GM12878 (cell line): ENCODE measurements around the gene HNRNPH3. TPM values are rescaled to one million over a fixed set of nuclear protein-coding genes. Genes with fewer than 3 reads are reported as not detected.

Experiments used
- ATAC-seq: fragments of 200-7000 bp; cut with Tn5 transposase; 3 replicates; pipeline ENCODE4 v1.9.1; 2020; ENCODE audit warnings: mild to moderate bottlenecking, moderate library complexity
- BruUV-seq: library from RNA; stranded (reverse); fragments of 400-500 nt; replicated peaks from 2 replicates; lab custom pipeline; 2021; lab: Mats Ljungman, UMichigan
- CTCF ChIA-PET: fragments of 300-600 bp; sonication (Branson Sonifier 250); formaldehyde crosslinking; extraction: SDS; loops from one replicate; lab custom pipeline; 2021; ENCODE audit warnings: inconsistent platforms; lab: Yijun Ruan, JAX
- POLR2A ChIA-PET: fragments of 350-600 bp; formaldehyde crosslinking; extraction: SDS; loops from one replicate; lab custom pipeline; 2021; ENCODE audit warnings: inconsistent platforms; lab: Charles Lee
- RAD21 ChIA-PET: fragments of 300-600 bp; sonication (Branson Sonifier 250); formaldehyde crosslinking; loops from one replicate; lab custom pipeline; 2023; ENCODE audit warnings: antibody characterized with exemption; ENCODE audit not compliant: unreplicated experiment; lab: Charles Lee
- SMC1A ChIA-PET: fragments of 300-600 bp; sonication (Branson Sonifier 250); formaldehyde crosslinking; loops from one replicate; lab custom pipeline; 2023; ENCODE audit not compliant: unreplicated experiment, uncharacterized antibody; lab: Charles Lee
- DNase-seq: peaks from one replicate; pipeline ENCODE4 v3.0.0-alpha.2; 2011; ENCODE audit warnings: low read depth, low spot score
- FAIRE-seq: peaks from 3 replicates; lab custom pipeline; 2011; peaks lifted over from hg19 to GRCh38; lab: Jason Lieb, UNC
- H2AFZ ChIP-seq: 2 replicates; pipeline ENCODE4 v1.6.0; 2011; ENCODE audit warnings: low read depth, low read length, control low read depth; ENCODE audit not compliant: control insufficient read depth
- H3K27ac ChIP-seq: 2 replicates; pipeline ENCODE4 v1.5.1; 2011; ENCODE audit warnings: control low read depth; ENCODE audit not compliant: control insufficient read depth, insufficient read depth
- H3K27me3 ChIP-seq, 2 experiments: replicated peaks in 1 of 2; 2 replicates each; pipeline versions ENCODE4 v1.6.0 to v1.6.1; 2011; ENCODE audit warnings: low read length in 1 of 2; ENCODE audit not compliant: control insufficient read depth in 2 of 2, insufficient read depth in 2 of 2
- H3K36me3 ChIP-seq, 2 experiments: 2 replicates each; pipeline ENCODE4 v1.5.1; 2011; ENCODE audit warnings: low read length in 1 of 2; ENCODE audit not compliant: control insufficient read depth in 2 of 2, insufficient read depth in 2 of 2
- H3K4me1 ChIP-seq: 2 replicates; pipeline ENCODE4 v1.6.1; 2011; ENCODE audit warnings: mild to moderate bottlenecking, low read length, moderate library complexity, mixed read lengths; ENCODE audit not compliant: control insufficient read depth, insufficient read depth
- H3K4me2 ChIP-seq: 2 replicates; pipeline ENCODE4 v1.6.0; 2011; ENCODE audit warnings: control low read depth; ENCODE audit not compliant: control insufficient read depth, insufficient read depth
- H3K4me3 ChIP-seq: fragments of 200-600 bp; sonication (generic); 2 replicates; pipeline ENCODE4 v1.5.1; 2016
- H3K79me2 ChIP-seq: 2 replicates; pipeline ENCODE4 v1.6.0; 2011; ENCODE audit warnings: low read length; ENCODE audit not compliant: control insufficient read depth, insufficient read depth
- H3K9ac ChIP-seq: 2 replicates; pipeline ENCODE4 v1.8.0; 2011; ENCODE audit warnings: low read length, control low read depth, mixed read lengths; ENCODE audit not compliant: control insufficient read depth, insufficient read depth
- H3K9me3 ChIP-seq: replicated peaks from 3 replicates; pipeline ENCODE4 v1.5.1; 2011; ENCODE audit warnings: mild to moderate bottlenecking, low read length; ENCODE audit not compliant: control insufficient read depth, insufficient read depth
- H4K20me1 ChIP-seq: 2 replicates; pipeline ENCODE4 v1.6.0; 2011; ENCODE audit not compliant: control insufficient read depth, insufficient read depth
- CHD2 ChIP-seq: IDR thresholded peaks from 2 replicates; pipeline ENCODE4 v1.6.1; 2011; ENCODE audit warnings: low read depth, low read length, improper control_type of control experiment, borderline replicate concordance
- EP300 ChIP-seq, 2 experiments: fragments of 150-350 bp in 1 of 2; IDR thresholded peaks; 2 replicates each; pipeline ENCODE4 v1.6.1; 2011 to 2012; ENCODE audit warnings: low read depth in 2 of 2, low read length in 2 of 2, borderline replicate concordance in 1 of 2, improper control_type of control experiment in 1 of 2, inconsistent platforms in 1 of 2; ENCODE audit not compliant: control insufficient read depth in 1 of 2
- PML ChIP-seq: IDR thresholded peaks from 2 replicates; pipeline ENCODE4 v1.6.1; 2012; ENCODE audit warnings: low read length, inconsistent platforms
- RCOR1 ChIP-seq: conservative IDR thresholded peaks from 2 replicates; pipeline ENCODE4 v1.6.1; 2012; ENCODE audit warnings: low read depth, low read length, improper control_type of control experiment
- SUPT20H ChIP-seq: IDR thresholded peaks from 2 replicates; pipeline ENCODE4 v1.6.1; 2011; ENCODE audit warnings: low read depth, mild to moderate bottlenecking, low read length, moderate library complexity, borderline replicate concordance; ENCODE audit not compliant: control insufficient read depth
- TCF12 ChIP-seq: IDR thresholded peaks from 2 replicates; pipeline ENCODE4 v1.6.1; 2011; ENCODE audit warnings: low read depth, mild to moderate bottlenecking, low read length
- USF1 ChIP-seq: IDR thresholded peaks from 2 replicates; pipeline ENCODE4 v1.6.1; 2011; ENCODE audit warnings: borderline replicate concordance, low read depth, mild to moderate bottlenecking, moderate library complexity, mixed read lengths, low read length; ENCODE audit not compliant: insufficient read depth; ENCODE audit errors: extremely low read length
- WGBS: methylation state at CpG from one replicate; pipeline ENCODE4 v1.1.6; 2016; ENCODE audit warnings: low lambda C conversion rate; ENCODE audit not compliant: insufficient replicate concordance, insufficient coverage; ENCODE audit errors: missing lambda C conversion rate; 5-methylcytosine and 5-hydroxymethylcytosine counted together
- in situ Hi-C: fragments of 300-500 bp; cut with MboI; formaldehyde crosslinking; loops from 9 replicates; pipeline ENCODE4 v1.14.3; 2018; ENCODE audit warnings: mixed read lengths
- intact Hi-C: fragments of 100-400 bp; cut with micrococcal nuclease; formaldehyde crosslinking; loops from one replicate; pipeline ENCODE4 v1.14.2; 2022; ENCODE audit not compliant: unreplicated experiment
- polyA plus RNA-seq, 11 experiments: library from polyadenylated mRNA; depleted of rRNA in 4 of 11; unstranded in 6 of 11; stranded (reverse) in 5 of 11; fragments of >200 nt; fragmentation: Nextera tagmentation in 4 of 11; fragmentation: Illumina TruSeq in 1 of 11; extraction: Ambion mirVana in 4 of 11; extraction: Trizol in 1 of 11; gene quantifications; 1 replicate in 1 of 11; 2 replicates in 10 of 11; pipeline versions ENCODE4 v1.2.1 to v1.2.3, GENCODE V29; 2011 to 2016; ENCODE audit warnings: inconsistent platforms in 2 of 11, missing spikeins in 2 of 11, low read depth in 1 of 11
- total RNA-seq, 4 experiments: library from RNA; depleted of rRNA in 3 of 4; stranded (reverse); fragments of >200 nt in 3 of 4; fragmentation: Illumina TruSeq in 1 of 4; extraction: Trizol in 1 of 4; gene quantifications; 2 replicates each; pipeline versions ENCODE4 v1.2.1 to v1.2.3, GENCODE V29; 2013 to 2021

Gene HNRNPH3
- total and polyA plus RNA-seq, 10 of the 15 experiments (the other 5 are each of a cell fraction or from before 2014, with no cell fraction given), result 20.1 to 292 (median 121) TPM

- TF ChIP-seq CHD2 (no peak), USF1 (peak; percentile 25), EP300 (IDR thresholded peaks at IDR 0.05; ENCODE audit: borderline replicate concordance in 1 of 2, control insufficient read depth in 1 of 2, low read depth in 2 of 2, low read length in 2 of 2) (no peak), SUPT20H (no peak), RCOR1 (no peak)
Observed at GRCh38 chr10:68333440-68334431, 1.9 kb downstream of the HNRNPH3 start (continued).

- Histone ChIP-seq H3K27me3 (no peaks in the 10 kb centered on the region), H4K20me1 (no peaks in the 10 kb centered on the region; the same call in 1 of the 2 replicates), H3K4me3 (peak overlapping the region; percentile 99), H3K27ac (0 out of 2 replicates have a peak overlapping the region, but pooled peaks have one; percentile 2), H2AFZ (no peak overlapping the region), H3K36me3 (peaks cover 2 to 17% of the 10 kb centered on the region in 2 experiments), H3K79me2 (peaks cover 85% of the 10 kb centered on the region), H3K4me1 (no peaks in the 10 kb centered on the region; the same call in 1 of the 2 replicates), H3K9ac (peak overlapping the region; percentile 51), H3K4me2 (peak overlapping the region; percentile 83), H3K9me3 (no peaks in the 10 kb centered on the region)
- no peak for TF ChIP-seq TCF12
- 0 out of 2 replicates have a peak, but pooled peaks have one; percentile 0 for TF ChIP-seq PML
- RAD21 ChIA-PET, result interaction anchor here (1.5 kb wide), 1 partner anchor 122 kb away, joined by 5 read pairs; no protein-coding TSS in a partner anchor
- ATAC-seq (no peak), DNase-seq (no peak), FAIRE-seq (no peak)
- intact Hi-C loops (loop anchor here (5.0 to 10.0 kb wide), 2 partner anchors 453 to 570 kb away; partner anchors contain the start of genes DDX50 and SIRT1), in situ Hi-C loops (loop anchor here (5.0 kb wide), 1 partner anchor 448 kb away; no protein-coding TSS in a partner anchor)
- POLR2A ChIA-PET, result interaction anchor here (0.7 to 5.7 kb wide), 3 partner anchors 21 to 162 kb away, joined by 3 to 37 read pairs (median 6); no protein-coding TSS in a partner anchor
- CTCF ChIA-PET, result interaction anchor here (1.0 to 5.2 kb wide), 6 partner anchors 13 to 123 kb away, joined by 3 to 32 read pairs (median 8); no protein-coding TSS in a partner anchor
- SMC1A ChIA-PET, result interaction anchor here (1.8 to 2.2 kb wide), 2 partner anchors 14 to 122 kb away, joined by 4 to 16 read pairs; no protein-coding TSS in a partner anchor
- BruUV-seq, result no TSS peak
- WGBS, result 0% methylated on average over 8 of the region's 8 CpGs
Observed at GRCh38 chr10:68334672-68335467, 3.0 kb downstream of the HNRNPH3 start.
